GM19099 (cell line): Measurements from ENCODE around the gene POLR2E.
A peak's percentile ranks its signal among the peaks of the same experiment; 100 is the strongest.

Experiments used
- POLR2A ChIP-seq: IDR thresholded peaks from 3 replicates; pipeline ENCODE4 v1.6.1; 2011; ENCODE audit warnings: low read depth; ENCODE audit not compliant: insufficient read length; ENCODE audit errors: extremely low read depth

Gene POLR2E

GRCh38 chr19:1107661-1108261 lies 12.6 kb upstream of the POLR2E start:
- no peak for TF ChIP-seq POLR2A

GRCh38 chr19:1106841-1107660 lies 11.9 kb upstream of the POLR2E start:
- no peak for TF ChIP-seq POLR2A

GRCh38 chr19:1105873-1106840 lies 11.0 kb upstream of the POLR2E start:
- no peak for TF ChIP-seq POLR2A

GRCh38 chr19:1105008-1105872 lies 10.1 kb upstream of the POLR2E start:
- TF ChIP-seq POLR2A = no peak

GRCh38 chr19:1104311-1105007 lies 9.3 kb upstream of the POLR2E start:
- TF ChIP-seq POLR2A = no peak

GRCh38 chr19:1103708-1104310 lies 8.6 kb upstream of the POLR2E start, which contains the start of gene GPX4:
GPX4 (plus strand) TSS chr19:1103994; CDS start chr19:1104044, 50 bp downstream.
- TF ChIP-seq POLR2A = peak; percentile 99

- TF ChIP-seq POLR2A = no peak
Measured at GRCh38 chr19:1103132-1103707, 8.0 kb upstream of the POLR2E start.

GRCh38 chr19:1102407-1103131 lies 7.4 kb upstream of the POLR2E start:
- TF ChIP-seq POLR2A = no peak

- TF ChIP-seq POLR2A = no peak
Measured at GRCh38 chr19:1101337-1101698, 6.1 kb upstream of the POLR2E start.

GRCh38 chr19:1098177-1099051 lies 3.2 kb upstream of the POLR2E start:
- TF ChIP-seq POLR2A = no peak

GRCh38 chr19:1097810-1098176 lies 2.6 kb upstream of the POLR2E start:
- TF ChIP-seq POLR2A = no peak

GRCh38 chr19:1094655-1094977 lies 559 bp downstream of the POLR2E start:
- TF ChIP-seq POLR2A = no peak
